OCI-LY7 (cell line): Measurements from ENCODE around the gene TM2D3. TPM values are rescaled to one million over a fixed set of nuclear protein-coding genes. Genes with fewer than 3 reads are reported as not detected.

ENCODE experiments used
- BruUV-seq: library from RNA; stranded (reverse); fragments of 400-500 nt; replicated peaks from 2 replicates; lab custom pipeline; 2021; lab: Mats Ljungman, UMichigan
- CTCF ChIA-PET: fragments of 300-600 bp; sonication (Branson Sonifier 250); formaldehyde crosslinking; loops from one replicate; lab custom pipeline; 2022; ENCODE audit warnings: antibody characterized with exemption; ENCODE audit not compliant: unreplicated experiment; lab: Charles Lee
- POLR2A ChIA-PET: fragments of 300-600 bp; sonication (Branson Sonifier 250); formaldehyde crosslinking; loops from one replicate; lab custom pipeline; 2022; ENCODE audit warnings: antibody characterized with exemption; lab: Charles Lee
- DNase-seq: peaks from one replicate; pipeline ENCODE4 v3.0.0-alpha.2; 2015; ENCODE audit warnings: low spot score
- H2AFZ ChIP-seq: fragments of 200-600 bp; sonication (generic), shearing (Covaris generic); 2 replicates; pipeline ENCODE4 v1.6.1; 2014; ENCODE audit warnings: mild to moderate bottlenecking, antibody characterized with exemption, low read length, moderate library complexity
- H3K27ac ChIP-seq: fragments of 200-600 bp; sonication (generic); 2 replicates; pipeline ENCODE4 v1.5.1; 2014; ENCODE audit warnings: mixed run types, low read depth, mild to moderate bottlenecking, moderate library complexity, low read length, inconsistent platforms; ENCODE audit not compliant: poor library complexity, severe bottlenecking
- H3K36me3 ChIP-seq: fragments of 200-600 bp; sonication (generic); 2 replicates; pipeline ENCODE4 v1.6.1; 2014; ENCODE audit warnings: mild to moderate bottlenecking, antibody characterized with exemption, low read length, moderate library complexity, mixed read lengths; ENCODE audit not compliant: insufficient read depth
- H3K4me1 ChIP-seq: fragments of 200-600 bp; sonication (generic); 2 replicates; pipeline ENCODE4 v1.5.1; 2014; ENCODE audit warnings: mild to moderate bottlenecking, low read length; ENCODE audit not compliant: insufficient read depth, poor library complexity, severe bottlenecking
- H3K4me2 ChIP-seq: fragments of 200-600 bp; sonication (generic); 2 replicates; pipeline ENCODE4 v1.6.1; 2014; ENCODE audit warnings: mild to moderate bottlenecking, low read length
- H3K4me3 ChIP-seq: fragments of 200-600 bp; sonication (generic); 2 replicates; pipeline ENCODE4 v1.5.1; 2014; ENCODE audit warnings: mild to moderate bottlenecking, low read depth, low read length; ENCODE audit not compliant: poor library complexity, severe bottlenecking
- H3K79me2 ChIP-seq: fragments of 200-600 bp; sonication (generic); 2 replicates; pipeline ENCODE4 v1.6.1; 2016; ENCODE audit warnings: low read depth, mild to moderate bottlenecking, low read length, moderate library complexity, mixed read lengths; ENCODE audit not compliant: insufficient read depth
- H3K9me2 ChIP-seq: fragments of 200-600 bp; sonication (generic); 2 replicates; pipeline ENCODE4 v1.6.1; 2016; ENCODE audit warnings: mild to moderate bottlenecking, low read length, mixed read lengths; ENCODE audit not compliant: insufficient read depth
- H3K9me3 ChIP-seq: fragments of 200-600 bp; sonication (generic); 2 replicates; pipeline ENCODE4 v1.6.1; 2014; ENCODE audit warnings: mild to moderate bottlenecking, mixed run types, low read length, mixed read lengths
- H4K20me1 ChIP-seq: fragments of 200-600 bp; sonication (generic); 2 replicates; pipeline ENCODE4 v1.6.1; 2014; ENCODE audit warnings: mild to moderate bottlenecking, antibody characterized with exemption, low read length, moderate library complexity, mixed read lengths; ENCODE audit not compliant: insufficient read depth
- CTCF ChIP-seq: fragments of 200-600 bp; sonication (generic); conservative IDR thresholded peaks from 2 replicates; pipeline ENCODE4 v1.5.1; 2014; ENCODE audit warnings: mild to moderate bottlenecking, antibody characterized with exemption, low read length, moderate library complexity, mixed read lengths
- EZH2phosphoT487 ChIP-seq: fragments of 200-600 bp; sonication (generic); IDR thresholded peaks from 2 replicates; pipeline ENCODE4 v1.6.1; 2018; ENCODE audit warnings: low read depth, borderline replicate concordance, mild to moderate bottlenecking, mixed run types, antibody characterized with exemption, low read length, moderate library complexity, mixed read lengths
- intact Hi-C: fragments of 100-400 bp; cut with micrococcal nuclease; formaldehyde crosslinking; loops from one replicate; pipeline ENCODE4 v1.10.0; 2022; ENCODE audit not compliant: unreplicated experiment
- total RNA-seq, 2 experiments: library from RNA; depleted of rRNA in 1 of 2; stranded (reverse); fragments of >200 nt in 1 of 2; shearing (Covaris generic) in 1 of 2; gene quantifications; 2 replicates each; pipeline ENCODE4 v1.2.3, GENCODE V29; 2014 to 2022

Gene TM2D3
- total RNA-seq, 2 experiments from 2014 or later, result 33.6 to 39.0 TPM

GRCh38 chr15:101641129-101641764 lies 10.9 kb downstream of the TM2D3 start:
- no TSS peak for BruUV-seq
- CTCF ChIA-PET, result interaction anchor here (2.7 kb wide), 1 partner anchor 14 kb away, joined by 10 read pairs; no protein-coding TSS in a partner anchor
- no peak overlapping the region for H3K4me3 ChIP-seq
- peak overlapping the region; percentile 55 for H3K4me2 ChIP-seq
- H3K27ac ChIP-seq, result peak overlapping the region; percentile 46
- peaks cover 19% of the 10 kb centered on the region for H3K4me1 ChIP-seq
- peak; percentile 99 for TF ChIP-seq CTCF
- TF ChIP-seq EZH2phosphoT487, result no peak
- intact Hi-C loops, result loop anchor here (1.0 kb wide), 1 partner anchor 341 kb away; no protein-coding TSS in a partner anchor
- H2AFZ ChIP-seq, result no peak overlapping the region
- peaks cover 65% of the 10 kb centered on the region for H3K36me3 ChIP-seq
- peaks cover 5% of the 10 kb centered on the region; the same call in 1 of the 2 replicates for H4K20me1 ChIP-seq
- DNase-seq, result peak; percentile 63
- POLR2A ChIA-PET, result interaction anchor here (0.5 to 1.7 kb wide), 4 partner anchors 14 to 1583 kb away, joined by 3 to 5 read pairs (median 3); no protein-coding TSS in a partner anchor
- peaks cover 5% of the 10 kb centered on the region; the same call in 1 of the 2 replicates for H3K79me2 ChIP-seq
- H3K9me2 ChIP-seq, result no peaks in the 10 kb centered on the region
- H3K9me3 ChIP-seq, result no peaks in the 10 kb centered on the region

DNA sequence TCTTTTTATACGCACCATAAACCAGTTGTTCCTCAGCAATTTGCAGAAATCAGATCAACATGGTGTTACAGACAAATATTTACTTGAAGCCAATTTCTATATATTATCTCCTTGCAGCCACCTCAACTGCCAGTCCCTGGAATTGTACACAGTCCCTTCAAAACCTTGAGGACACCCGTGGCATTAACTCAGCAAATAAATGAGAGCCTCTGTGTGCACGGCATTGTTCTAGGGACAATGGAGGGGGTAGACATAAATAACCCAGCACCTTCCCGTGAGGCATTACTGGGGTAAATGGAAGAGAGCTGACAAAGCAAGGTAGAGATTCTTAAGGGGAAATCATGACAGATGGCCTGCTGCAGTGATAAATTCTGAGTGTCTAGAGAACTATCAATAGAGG lies 12.5 kb downstream of the TM2D3 start:
- intact Hi-C loops, result no loop called here
- no peak for TF ChIP-seq CTCF
- no peak for TF ChIP-seq EZH2phosphoT487
- POLR2A ChIA-PET, result interaction anchor here (1.7 kb wide), 1 partner anchor 16 kb away, joined by 5 read pairs; no protein-coding TSS in a partner anchor

DNA sequence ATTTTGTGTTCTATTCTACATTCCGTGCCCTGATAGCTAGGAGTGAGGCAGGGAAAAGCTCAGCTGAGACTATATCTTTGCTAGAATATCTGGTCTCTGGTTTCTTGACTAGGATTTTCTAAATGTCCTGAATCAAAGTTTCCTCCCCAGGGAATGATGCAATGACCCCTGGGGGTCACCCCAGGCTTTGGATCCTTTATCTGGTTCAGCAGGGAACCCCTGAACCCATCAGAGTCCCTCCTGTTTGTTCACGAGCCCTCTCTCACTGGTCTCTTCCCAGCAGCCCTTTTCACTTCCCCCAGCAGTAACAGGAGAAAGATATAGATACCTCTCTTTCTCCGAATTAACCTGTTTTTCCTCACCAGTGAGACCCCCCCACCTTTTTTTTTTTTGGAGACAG lies 14.3 kb downstream of the TM2D3 start:
- no peak for DNase-seq
- peaks cover 19% of the 10 kb centered on the region for H3K4me1 ChIP-seq
- CTCF ChIA-PET, result no interaction called here
- no TSS peak for BruUV-seq
- H2AFZ ChIP-seq, result no peak overlapping the region
- POLR2A ChIA-PET, result no interaction called here
- H3K9me2 ChIP-seq, result no peaks in the 10 kb centered on the region
- H3K9me3 ChIP-seq, result no peaks in the 10 kb centered on the region
- peaks cover 37% of the 10 kb centered on the region for H3K36me3 ChIP-seq
- TF ChIP-seq EZH2phosphoT487 (no peak), CTCF (no peak)
- H3K79me2 ChIP-seq, result peaks cover 5% of the 10 kb centered on the region; the same call in 1 of the 2 replicates
- H3K27ac ChIP-seq, result no peak overlapping the region
- no peak overlapping the region for H3K4me2 ChIP-seq
- no peak overlapping the region for H3K4me3 ChIP-seq
- H4K20me1 ChIP-seq, result peaks cover 5% of the 10 kb centered on the region; the same call in 1 of the 2 replicates
- intact Hi-C loops, result no loop called here

More for the DNA sequence above, 12.5 kb downstream of the TM2D3 start:
- Histone ChIP-seq H3K4me1 (peaks cover 19% of the 10 kb centered on the region), H3K27ac (no peak overlapping the region), H3K4me2 (no peak overlapping the region), H3K9me3 (no peaks in the 10 kb centered on the region), H3K4me3 (no peak overlapping the region), H3K79me2 (peaks cover 5% of the 10 kb centered on the region; the same call in 1 of the 2 replicates), H4K20me1 (peaks cover 5% of the 10 kb centered on the region; the same call in 1 of the 2 replicates), H3K36me3 (peaks cover 50% of the 10 kb centered on the region), H3K9me2 (no peaks in the 10 kb centered on the region), H2AFZ (no peak overlapping the region)
- CTCF ChIA-PET, result no interaction called here
- no peak for DNase-seq
- no TSS peak for BruUV-seq
